DND-41 (cell line): ENCODE data around the gene CEP131.

Source experiments
- ATAC-seq: fragments of 200-7000 bp; cut with Tn5 transposase; 3 replicates; pipeline ENCODE4 v1.9.1; 2021; ENCODE audit warnings: low read depth; ENCODE audit not compliant: insufficient read depth
- DNase-seq: peaks from one replicate; pipeline ENCODE4 v3.0.0-alpha.2; 2020
- H2AFZ ChIP-seq: 2 replicates; pipeline ENCODE4 v1.6.0; 2012; ENCODE audit warnings: low read depth, low read length
- H3K27ac ChIP-seq: 2 replicates; pipeline ENCODE4 v1.5.1; 2012; ENCODE audit warnings: low read length, inconsistent platforms
- H3K27me3 ChIP-seq: fragments of 200-600 bp; sonication (generic); 2 replicates; pipeline ENCODE4 v1.6.0; 2012; ENCODE audit warnings: low read length, mild to moderate bottlenecking, inconsistent platforms; ENCODE audit not compliant: insufficient read depth, poor library complexity
- H3K36me3 ChIP-seq: 2 replicates; pipeline ENCODE4 v1.5.1; 2012; ENCODE audit warnings: low read length, inconsistent platforms; ENCODE audit not compliant: insufficient read depth
- H3K4me1 ChIP-seq: 2 replicates; pipeline ENCODE4 v1.5.1; 2012; ENCODE audit warnings: mild to moderate bottlenecking, low read length; ENCODE audit not compliant: insufficient read depth
- H3K4me2 ChIP-seq: 2 replicates; pipeline ENCODE4 v1.6.0; 2012; ENCODE audit warnings: mild to moderate bottlenecking, moderate library complexity, low read length, inconsistent platforms; ENCODE audit not compliant: insufficient read depth
- H3K4me3 ChIP-seq, 2 experiments: fragments of 200-600 bp in 1 of 2; shearing (Covaris generic) in 1 of 2; 2 replicates each; pipeline ENCODE4 v1.5.1; 2012 to 2016; ENCODE audit warnings: inconsistent platforms in 2 of 2, low read length in 2 of 2, mild to moderate bottlenecking in 2 of 2, low read depth in 1 of 2, moderate library complexity in 1 of 2
- H3K79me2 ChIP-seq: 2 replicates; pipeline ENCODE4 v1.6.0; 2012; ENCODE audit warnings: low read length, inconsistent platforms; ENCODE audit not compliant: insufficient read depth
- H3K9ac ChIP-seq: 2 replicates; pipeline ENCODE4 v1.6.0; 2012; ENCODE audit warnings: low read depth, mild to moderate bottlenecking, inconsistent platforms, low read length, moderate library complexity
- H3K9me3 ChIP-seq: 2 replicates; pipeline ENCODE4 v1.5.1; 2012; ENCODE audit warnings: low read length, moderate library complexity, mild to moderate bottlenecking, inconsistent platforms; ENCODE audit not compliant: insufficient read depth, severe bottlenecking
- H4K20me1 ChIP-seq: 2 replicates; pipeline ENCODE4 v1.6.0; 2012; ENCODE audit warnings: low read length; ENCODE audit not compliant: insufficient read depth
- EZH2 ChIP-seq: IDR thresholded peaks from 3 replicates; pipeline ENCODE4 v1.6.1; 2012; ENCODE audit warnings: borderline replicate concordance, low read depth, mild to moderate bottlenecking, moderate library complexity, low read length, inconsistent platforms; ENCODE audit not compliant: severe bottlenecking
- TF ChIP-seq, protein P1 (sequence below): IDR thresholded peaks from 2 replicates; pipeline ENCODE4 v1.5.1; 2012; ENCODE audit warnings: borderline replicate concordance, low read length, moderate library complexity, mild to moderate bottlenecking; ENCODE audit not compliant: poor library complexity, severe bottlenecking; ENCODE audit errors: extremely low read depth

The CEP131 gene

DNA sequence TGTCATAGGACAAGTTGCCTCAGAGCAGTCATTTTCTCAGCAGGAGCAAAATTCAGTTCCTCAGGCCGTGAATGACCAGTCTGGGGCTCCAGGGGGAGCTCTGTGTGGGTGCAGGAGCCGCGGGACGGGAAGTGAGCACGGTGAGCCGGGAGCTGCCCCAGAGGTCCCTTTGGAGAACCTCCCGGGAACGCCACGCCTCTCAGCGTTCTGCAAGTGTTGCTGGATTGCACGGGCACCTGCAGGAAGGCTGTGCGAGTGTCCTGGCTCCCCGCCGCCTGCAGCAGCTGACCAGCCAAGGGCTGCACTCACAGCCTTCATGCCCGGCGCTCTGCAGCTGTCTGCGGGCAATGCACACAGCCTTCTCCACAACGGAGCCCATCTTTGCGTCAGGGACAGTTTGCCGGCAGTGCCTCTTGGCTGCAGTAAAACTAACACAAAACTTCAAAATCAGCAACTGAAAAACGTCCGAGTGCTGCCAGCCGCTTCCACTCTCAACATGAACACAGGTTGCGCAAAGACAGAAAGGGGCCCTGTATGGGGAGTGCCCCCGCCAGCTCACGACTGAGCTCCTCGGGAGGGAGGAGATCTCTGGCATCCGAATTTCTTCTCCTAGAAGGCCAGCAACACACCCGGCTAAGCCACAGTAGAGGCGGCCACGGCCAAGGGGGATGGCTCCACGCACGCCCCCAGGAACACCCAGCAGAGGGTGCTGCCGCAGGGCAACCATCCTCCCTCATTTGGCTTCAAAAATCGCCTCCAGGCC is 32.4 kb upstream of the CEP131 start:
- no peaks in the 10 kb centered on the region for H3K4me1 ChIP-seq
- H3K79me2 ChIP-seq, result no peaks in the 10 kb centered on the region
- ATAC-seq (no peak), DNase-seq (no peak)
- no peaks in the 10 kb centered on the region for H3K27me3 ChIP-seq
- peaks cover 76% of the 10 kb centered on the region for H3K36me3 ChIP-seq
- no peak overlapping the region for H3K4me3 ChIP-seq
- no peak for TF ChIP-seq EZH2
- TF ChIP-seq, protein P1, sequence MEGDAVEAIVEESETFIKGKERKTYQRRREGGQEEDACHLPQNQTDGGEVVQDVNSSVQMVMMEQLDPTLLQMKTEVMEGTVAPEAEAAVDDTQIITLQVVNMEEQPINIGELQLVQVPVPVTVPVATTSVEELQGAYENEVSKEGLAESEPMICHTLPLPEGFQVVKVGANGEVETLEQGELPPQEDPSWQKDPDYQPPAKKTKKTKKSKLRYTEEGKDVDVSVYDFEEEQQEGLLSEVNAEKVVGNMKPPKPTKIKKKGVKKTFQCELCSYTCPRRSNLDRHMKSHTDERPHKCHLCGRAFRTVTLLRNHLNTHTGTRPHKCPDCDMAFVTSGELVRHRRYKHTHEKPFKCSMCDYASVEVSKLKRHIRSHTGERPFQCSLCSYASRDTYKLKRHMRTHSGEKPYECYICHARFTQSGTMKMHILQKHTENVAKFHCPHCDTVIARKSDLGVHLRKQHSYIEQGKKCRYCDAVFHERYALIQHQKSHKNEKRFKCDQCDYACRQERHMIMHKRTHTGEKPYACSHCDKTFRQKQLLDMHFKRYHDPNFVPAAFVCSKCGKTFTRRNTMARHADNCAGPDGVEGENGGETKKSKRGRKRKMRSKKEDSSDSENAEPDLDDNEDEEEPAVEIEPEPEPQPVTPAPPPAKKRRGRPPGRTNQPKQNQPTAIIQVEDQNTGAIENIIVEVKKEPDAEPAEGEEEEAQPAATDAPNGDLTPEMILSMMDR, result peak; percentile 38
- no peak overlapping the region for H3K4me2 ChIP-seq
- H2AFZ ChIP-seq, result no peak overlapping the region
- H3K9ac ChIP-seq, result no peak overlapping the region
- peaks cover 31% of the 10 kb centered on the region for H4K20me1 ChIP-seq
- H3K27ac ChIP-seq, result no peak overlapping the region
- H3K9me3 ChIP-seq, result no peaks in the 10 kb centered on the region

DNA sequence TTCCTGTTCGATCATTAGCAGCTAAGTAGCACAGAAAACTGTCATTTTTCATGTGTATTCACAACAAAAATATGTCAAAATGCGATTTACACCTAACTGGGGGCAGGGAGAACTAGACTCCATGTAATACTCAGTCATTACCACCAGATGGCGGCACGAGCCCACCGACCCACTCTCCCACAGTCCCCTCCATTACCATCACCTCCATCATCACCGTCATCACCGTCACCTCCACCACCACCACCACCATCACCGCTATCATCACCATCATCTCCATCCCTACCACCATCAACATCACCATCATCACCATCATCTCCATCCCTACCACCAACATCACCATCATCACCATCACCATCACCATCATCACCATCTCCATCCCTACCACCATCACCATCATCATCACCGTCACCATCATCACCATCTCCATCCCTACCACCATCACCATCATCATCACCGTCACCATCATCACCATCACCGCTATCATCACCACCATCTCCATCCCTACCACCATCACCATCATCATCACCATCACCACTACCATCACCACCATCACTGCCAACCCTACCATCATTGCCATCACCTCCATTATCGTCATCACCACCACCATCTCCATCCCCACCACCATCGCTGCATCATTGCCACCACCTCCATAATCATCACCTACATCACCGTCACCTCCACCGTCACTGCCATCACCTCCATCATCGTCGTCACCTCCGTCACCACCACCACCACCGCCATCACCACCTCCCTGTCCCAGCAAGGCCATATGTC is 30.8 kb upstream of the CEP131 start:
- Histone ChIP-seq H3K9me3 (no peaks in the 10 kb centered on the region), H3K27me3 (no peaks in the 10 kb centered on the region), H3K4me2 (no peak overlapping the region), H3K36me3 (peaks cover 71% of the 10 kb centered on the region), H3K9ac (no peak overlapping the region), H3K4me3 (no peak overlapping the region), H3K79me2 (no peaks in the 10 kb centered on the region), H4K20me1 (peaks cover 24% of the 10 kb centered on the region), H3K27ac (no peak overlapping the region), H3K4me1 (no peaks in the 10 kb centered on the region), H2AFZ (no peak overlapping the region)
- peak; percentile 63 for DNase-seq
- no peak for TF ChIP-seq EZH2
- TF ChIP-seq, protein P1, result peak; percentile 85
- ATAC-seq, result peak; percentile 78

DNA sequence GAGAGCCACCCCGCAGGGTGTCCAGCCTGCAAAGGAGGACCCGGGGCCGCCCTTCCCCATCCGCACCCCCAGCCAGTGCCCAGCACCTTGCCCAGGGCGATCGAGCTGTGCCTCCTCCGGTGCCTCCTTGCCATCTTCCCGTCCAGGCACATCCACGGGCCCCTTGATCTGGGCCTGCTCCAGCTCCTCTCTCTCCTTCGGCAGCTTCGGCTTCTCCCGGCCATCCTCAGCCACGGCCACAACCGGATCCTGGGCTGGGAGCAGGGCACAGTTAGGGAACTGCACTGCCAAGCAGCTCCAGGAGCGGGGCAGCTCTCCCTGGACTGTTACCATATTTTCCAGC is 30.2 kb upstream of the CEP131 start:
- Histone ChIP-seq H4K20me1 (peaks cover 21% of the 10 kb centered on the region), H2AFZ (no peak overlapping the region), H3K27me3 (no peaks in the 10 kb centered on the region), H3K4me3 (no peak overlapping the region), H3K79me2 (no peaks in the 10 kb centered on the region), H3K9ac (no peak overlapping the region), H3K4me2 (no peak overlapping the region), H3K27ac (no peak overlapping the region), H3K36me3 (peaks cover 67% of the 10 kb centered on the region), H3K4me1 (no peaks in the 10 kb centered on the region), H3K9me3 (no peaks in the 10 kb centered on the region)
- peak; percentile 8; the same call in 1 of the 3 replicates for ATAC-seq
- DNase-seq, result no peak
- no peak for TF ChIP-seq EZH2
- TF ChIP-seq, protein P1, result no peak
